AG09319 (cell line): ENCODE data around the gene CPTP.

ENCODE experiments used
- DNase-seq: peaks from one replicate; pipeline ENCODE4 v3.0.0-alpha.2; 2010; ENCODE audit warnings: low read depth; ENCODE audit errors: extremely low read depth
- TF ChIP-seq, protein P1 (sequence below): IDR thresholded peaks from 2 replicates; pipeline ENCODE4 v1.5.1; 2011; ENCODE audit warnings: low read depth, mild to moderate bottlenecking, inconsistent platforms, low read length, moderate library complexity

CPTP gene

DNA sequence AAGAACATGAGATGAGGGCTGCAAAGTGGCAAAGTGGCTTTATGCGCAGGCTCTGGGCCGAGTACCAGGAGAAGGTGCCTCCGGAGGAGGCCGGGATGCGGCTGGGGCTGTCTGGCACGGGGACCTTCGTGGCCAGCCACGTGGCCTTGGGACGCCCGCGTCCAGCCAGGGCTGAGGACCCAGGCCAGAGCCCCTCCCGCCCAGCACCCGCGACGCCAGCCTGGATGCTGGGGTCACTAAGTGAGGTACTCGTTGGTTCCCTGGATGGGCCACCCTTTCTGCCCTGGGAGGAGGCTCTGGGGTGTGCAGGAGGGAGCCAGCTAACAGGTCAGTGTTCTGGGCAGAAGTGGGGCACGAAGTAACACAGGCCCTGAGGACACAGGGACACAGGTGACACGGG lies 31.8 kb upstream of the CPTP start:
- DNase-seq, result no peak
- TF ChIP-seq, protein P1, sequence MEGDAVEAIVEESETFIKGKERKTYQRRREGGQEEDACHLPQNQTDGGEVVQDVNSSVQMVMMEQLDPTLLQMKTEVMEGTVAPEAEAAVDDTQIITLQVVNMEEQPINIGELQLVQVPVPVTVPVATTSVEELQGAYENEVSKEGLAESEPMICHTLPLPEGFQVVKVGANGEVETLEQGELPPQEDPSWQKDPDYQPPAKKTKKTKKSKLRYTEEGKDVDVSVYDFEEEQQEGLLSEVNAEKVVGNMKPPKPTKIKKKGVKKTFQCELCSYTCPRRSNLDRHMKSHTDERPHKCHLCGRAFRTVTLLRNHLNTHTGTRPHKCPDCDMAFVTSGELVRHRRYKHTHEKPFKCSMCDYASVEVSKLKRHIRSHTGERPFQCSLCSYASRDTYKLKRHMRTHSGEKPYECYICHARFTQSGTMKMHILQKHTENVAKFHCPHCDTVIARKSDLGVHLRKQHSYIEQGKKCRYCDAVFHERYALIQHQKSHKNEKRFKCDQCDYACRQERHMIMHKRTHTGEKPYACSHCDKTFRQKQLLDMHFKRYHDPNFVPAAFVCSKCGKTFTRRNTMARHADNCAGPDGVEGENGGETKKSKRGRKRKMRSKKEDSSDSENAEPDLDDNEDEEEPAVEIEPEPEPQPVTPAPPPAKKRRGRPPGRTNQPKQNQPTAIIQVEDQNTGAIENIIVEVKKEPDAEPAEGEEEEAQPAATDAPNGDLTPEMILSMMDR, result no peak

DNA sequence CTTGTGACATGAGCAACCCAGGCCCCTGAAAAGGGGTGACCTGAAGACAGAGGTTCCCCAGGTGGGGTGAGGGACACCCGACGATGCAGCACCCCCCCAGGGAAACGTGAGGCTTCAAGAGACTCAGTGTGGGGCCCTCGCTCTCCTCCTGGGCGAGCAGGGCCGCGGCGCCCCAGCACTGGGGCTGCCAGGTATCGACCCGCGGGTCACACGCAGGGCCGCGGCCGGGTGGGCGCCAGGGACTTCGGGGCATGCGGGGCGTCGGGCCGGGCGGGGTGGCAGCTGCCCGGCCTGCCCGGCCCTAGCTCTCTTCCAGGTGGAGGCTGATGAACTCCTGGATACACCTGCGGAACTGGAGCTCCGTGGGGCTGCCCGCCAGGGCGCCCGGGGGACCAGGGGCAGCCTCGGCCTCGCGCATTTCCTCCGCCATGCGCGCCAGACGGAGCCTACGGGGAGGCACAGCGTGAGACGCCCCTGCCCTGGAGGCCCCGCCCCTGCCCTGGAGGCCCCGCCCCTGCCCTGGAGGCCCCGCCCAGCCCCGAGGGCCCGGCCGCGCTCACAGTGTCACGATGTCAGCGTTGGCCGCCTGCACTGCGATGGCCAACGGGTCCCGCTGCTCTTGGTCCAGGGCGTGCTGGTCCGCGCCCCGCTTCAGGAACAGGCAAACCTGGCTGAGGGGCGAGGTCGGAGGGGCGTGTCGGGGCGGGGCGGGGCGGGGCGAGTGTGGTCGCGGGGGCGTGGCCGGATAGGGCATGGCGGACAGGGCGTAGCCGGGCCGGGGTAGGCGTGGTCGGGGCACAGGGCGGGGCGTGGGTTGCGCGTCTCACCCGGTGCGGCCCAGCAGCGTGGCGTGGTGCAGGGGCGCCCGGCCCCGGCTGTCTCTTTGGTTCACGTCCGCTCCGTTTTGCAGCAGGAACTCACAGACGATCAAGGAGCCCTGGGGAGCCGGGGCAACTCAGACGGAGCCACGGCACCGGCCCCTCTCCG lies 31.0 kb upstream of the CPTP start:
- TF ChIP-seq, protein P1, result no peak

DNA sequence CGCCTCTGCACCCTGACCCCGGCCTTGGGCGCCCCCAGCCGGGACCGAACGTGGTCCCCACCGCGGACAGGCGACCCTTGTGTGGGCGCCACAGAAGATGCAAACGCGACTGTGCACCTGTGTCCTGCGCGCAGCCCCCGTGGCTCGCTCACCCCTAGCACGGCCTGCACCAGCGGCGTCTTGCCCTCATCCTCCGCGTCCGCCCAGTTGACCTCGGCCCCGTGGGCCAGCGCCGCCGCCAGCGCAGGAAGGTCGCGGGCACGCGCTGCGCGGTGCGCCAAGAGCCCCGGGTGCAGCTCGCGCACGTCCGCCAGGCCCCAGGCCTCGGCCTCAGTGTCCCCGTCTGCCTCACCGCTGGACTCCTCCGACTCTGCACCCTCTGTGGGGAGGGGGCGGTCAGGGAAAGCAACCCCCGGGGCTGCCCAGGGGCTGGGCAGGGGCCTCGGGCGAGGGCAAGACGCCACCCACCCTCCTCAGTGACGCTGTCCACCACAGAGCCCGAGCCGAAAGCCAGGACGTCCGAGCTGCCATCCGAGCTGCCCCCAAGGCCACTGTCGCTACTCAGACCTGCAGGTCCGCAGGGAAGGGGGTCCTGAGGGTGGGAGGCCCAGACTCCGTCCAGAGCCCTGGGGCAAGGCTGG lies 30.2 kb upstream of the CPTP start:
- TF ChIP-seq, protein P1, result no peak
- DNase-seq, result no peak

More for the DNA sequence above, 31.0 kb upstream of the CPTP start:
- DNase-seq, result no peak

DNA sequence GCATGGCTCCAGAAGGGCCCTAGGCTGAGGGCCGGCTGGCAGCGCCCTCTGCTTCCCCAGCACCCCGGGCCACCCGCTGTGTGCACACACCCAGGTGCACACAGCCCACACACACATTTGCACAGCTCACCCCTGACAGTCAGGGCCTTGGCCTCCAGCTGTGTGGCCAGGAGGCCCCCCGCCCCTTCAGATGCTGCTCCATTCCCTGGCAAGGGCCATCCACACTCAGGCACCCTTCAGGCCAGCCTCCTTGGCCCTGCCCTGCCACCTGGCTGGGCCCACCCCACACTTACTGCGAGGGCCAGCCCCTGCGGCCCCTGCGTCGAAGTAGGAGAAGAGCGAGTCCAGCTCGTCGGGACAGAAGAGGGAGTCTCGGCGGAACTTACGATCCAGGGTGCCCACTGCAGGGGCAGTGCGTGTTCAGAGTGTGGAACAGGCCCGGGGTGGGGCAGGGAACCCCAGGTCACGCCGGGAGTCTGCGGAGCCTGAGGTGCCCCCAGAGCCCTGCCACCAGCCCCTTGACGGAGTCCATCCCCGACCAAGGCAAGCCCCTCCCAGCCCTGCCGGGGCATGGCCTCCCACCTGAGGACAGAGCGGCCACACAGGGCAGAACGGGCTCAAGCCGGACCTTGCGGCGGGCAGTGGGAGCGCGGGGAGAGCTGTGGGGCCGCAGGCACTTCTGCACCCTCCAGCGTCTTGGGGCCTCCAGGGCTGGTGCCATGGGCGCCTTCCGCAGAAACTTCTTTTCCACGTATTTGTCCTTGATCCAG lies 29.3 kb upstream of the CPTP start:
- no peak for DNase-seq
- TF ChIP-seq, protein P1, result no peak

DNA sequence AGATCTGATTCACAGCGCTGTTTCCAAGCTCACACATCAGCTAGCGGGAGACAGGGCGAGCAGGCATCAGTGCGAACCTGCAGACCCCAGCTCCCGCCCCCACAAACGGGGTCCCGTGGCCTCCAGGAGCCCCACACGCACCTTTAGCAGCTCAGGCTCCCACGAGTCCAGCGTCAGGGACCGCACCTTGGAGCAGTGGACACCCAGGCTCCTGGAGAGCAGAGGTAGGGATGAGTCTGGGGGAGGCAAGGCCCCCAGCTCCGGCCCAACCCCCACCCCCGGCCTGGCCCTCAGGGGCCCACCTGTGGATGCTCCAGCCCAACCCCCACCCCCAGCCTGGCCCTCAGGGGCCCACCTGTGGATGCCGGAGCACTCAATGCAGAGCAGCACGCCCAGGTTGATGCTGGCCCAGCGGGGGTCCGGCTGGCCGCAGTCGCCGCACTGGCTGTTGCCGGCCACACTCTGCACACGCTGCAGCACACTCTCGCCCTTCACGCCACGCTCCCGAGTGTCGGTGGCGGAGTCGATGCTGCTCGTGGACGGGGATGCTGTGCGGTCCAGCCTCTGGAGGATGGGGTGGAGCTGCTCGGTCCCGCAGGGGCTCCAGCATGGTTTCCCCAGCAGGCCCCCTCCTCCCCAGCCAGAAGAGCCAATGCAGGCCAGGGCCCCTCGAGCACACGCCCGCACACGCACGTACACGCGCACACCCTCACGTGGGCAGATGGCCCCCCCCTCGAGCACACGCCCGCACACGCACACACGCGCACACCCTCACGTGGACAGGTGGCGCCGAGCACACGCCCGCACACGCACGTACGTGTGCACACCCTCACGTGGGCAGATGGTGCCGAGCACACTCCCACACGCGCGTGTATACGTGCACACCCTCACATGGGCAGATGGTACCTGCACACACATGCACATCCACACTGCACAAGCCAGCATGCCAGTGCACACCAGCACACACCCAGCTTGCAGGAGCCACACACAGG lies 28.2 kb upstream of the CPTP start:
- TF ChIP-seq, protein P1, result no peak
- no peak for DNase-seq

DNA sequence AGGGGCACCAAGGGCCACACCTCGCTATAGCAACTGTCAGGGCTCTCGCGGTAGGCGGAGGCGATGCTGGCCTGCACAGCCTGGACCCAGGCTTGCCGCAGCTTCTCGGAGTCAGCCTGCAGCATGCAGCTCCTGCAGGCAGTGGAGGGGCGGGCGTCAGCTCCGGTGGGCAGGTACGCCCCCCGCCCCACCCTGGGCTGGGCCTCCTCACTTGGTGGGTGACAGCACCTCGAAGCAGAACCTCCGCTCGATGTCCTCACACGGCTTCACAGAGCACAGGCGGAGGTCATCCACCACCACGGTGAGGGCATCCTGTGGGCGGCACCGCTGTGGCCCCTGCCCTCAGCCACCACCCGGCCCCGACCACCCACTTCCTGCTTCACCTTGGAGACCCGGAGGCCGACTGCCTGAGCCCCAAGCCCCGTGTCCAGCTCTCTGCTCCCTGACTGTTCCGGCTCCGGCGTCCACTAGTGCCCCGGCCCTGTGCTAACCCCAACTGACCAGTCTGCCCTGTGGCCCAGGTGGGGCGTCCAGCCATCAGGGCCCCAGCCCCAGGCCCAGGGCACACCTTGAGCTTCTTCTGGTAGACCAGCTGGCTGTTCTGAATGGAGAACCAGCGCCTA lies 26.7 kb upstream of the CPTP start:
- TF ChIP-seq, protein P1, result no peak
- DNase-seq, result no peak
